ENCODE measurements around the gene ZMYND10. TPM values are rescaled to one million over a fixed set of nuclear protein-coding genes. Genes with fewer than 3 reads are reported as not detected.

Gene ZMYND10
- total RNA-seq, 2 experiments from 2014 or later = 1.7 to 2.8 TPM

GRCh38 chr3:50373146-50374051, 27.9 kb upstream of the ZMYND10 start:
- no peaks in the 10 kb centered on the region for H4K20me1 ChIP-seq (ENCODE audit: insufficient read depth, low read length)
- no TSS peak for BruUV-seq (replicated peaks)
- DNase-seq (ENCODE audit: low spot score) = no peak
- H2AFZ ChIP-seq (ENCODE audit: low read length) = no peak overlapping the region
- H3K9me2 ChIP-seq (ENCODE audit: insufficient read depth, low read length) = no peaks in the 10 kb centered on the region
- H3K79me2 ChIP-seq (ENCODE audit: insufficient read depth, low read depth, low read length) = no peaks in the 10 kb centered on the region
- no peaks in the 10 kb centered on the region for H3K36me3 ChIP-seq (ENCODE audit: insufficient read depth, low read length)
- ChIA-PET CTCF (ENCODE audit: unreplicated experiment) (no interaction called here), POLR2A (no interaction called here)
- H3K9me3 ChIP-seq (ENCODE audit: low read length) = no peaks in the 10 kb centered on the region
- no peak overlapping the region for H3K4me2 ChIP-seq (ENCODE audit: low read length)
- H3K27ac ChIP-seq (ENCODE audit: low read depth, low read length, poor library complexity, severe bottlenecking) = no peak overlapping the region
- no peak overlapping the region for H3K4me3 ChIP-seq (ENCODE audit: low read depth, low read length, poor library complexity, severe bottlenecking)
- intact Hi-C loops (cut with micrococcal nuclease; ENCODE audit: unreplicated experiment) = no loop called here
- no peaks in the 10 kb centered on the region for H3K4me1 ChIP-seq (ENCODE audit: insufficient read depth, low read length, poor library complexity, severe bottlenecking)
- TF ChIP-seq CTCF (conservative IDR thresholded peaks at IDR 0.05; ENCODE audit: low read length) = no peak
- TF ChIP-seq EZH2phosphoT487 (IDR thresholded peaks at IDR 0.05; ENCODE audit: borderline replicate concordance, low read depth, low read length) = no peak

GRCh38 chr3:50372349-50372748, 26.8 kb upstream of the ZMYND10 start:
- CTCF ChIA-PET (ENCODE audit: unreplicated experiment) = no interaction called here

More at GRCh38 chr3:50372349-50372748, 26.8 kb upstream of the ZMYND10 start:
- no peak for DNase-seq (ENCODE audit: low spot score)
- Histone ChIP-seq H3K9me2 (ENCODE audit: insufficient read depth, low read length) (no peaks in the 10 kb centered on the region), H3K36me3 (ENCODE audit: insufficient read depth, low read length) (no peaks in the 10 kb centered on the region), H3K79me2 (ENCODE audit: insufficient read depth, low read depth, low read length) (no peaks in the 10 kb centered on the region), H3K4me1 (ENCODE audit: insufficient read depth, low read length, poor library complexity, severe bottlenecking) (no peaks in the 10 kb centered on the region), H3K27ac (ENCODE audit: low read depth, low read length, poor library complexity, severe bottlenecking) (no peak overlapping the region), H4K20me1 (ENCODE audit: insufficient read depth, low read length) (no peaks in the 10 kb centered on the region), H2AFZ (ENCODE audit: low read length) (no peak overlapping the region), H3K4me3 (ENCODE audit: low read depth, low read length, poor library complexity, severe bottlenecking) (no peak overlapping the region), H3K4me2 (ENCODE audit: low read length) (no peak overlapping the region), H3K9me3 (ENCODE audit: low read length) (no peaks in the 10 kb centered on the region)
- POLR2A ChIA-PET = no interaction called here
- intact Hi-C loops (cut with micrococcal nuclease; ENCODE audit: unreplicated experiment) = no loop called here
- no TSS peak for BruUV-seq (replicated peaks)
- no peak for TF ChIP-seq EZH2phosphoT487 (IDR thresholded peaks at IDR 0.05; ENCODE audit: borderline replicate concordance, low read depth, low read length)
- no peak for TF ChIP-seq CTCF (conservative IDR thresholded peaks at IDR 0.05; ENCODE audit: low read length)

Data from OCI-LY7 (cell line).